Stimulated activated CD4-positive, alpha-beta T cell treated with anti-CD3 and anti-CD28 coated beads, Interleukin-2, amount 100 ng/mL, for 4 hours (primary cell): ENCODE results near the gene PAPPA2.
"Not testable (repeated sequence)": the region's sequence is repeated elsewhere in the genome, so short reads cannot be mapped to it uniquely, and the experiment has no call there.

Experiments used
- DNase-seq: peaks from one replicate; pipeline ENCODE4 v3.0.0-alpha.2; 2020; ENCODE audit warnings: low read depth

The PAPPA2 gene

GRCh38 chr1:176462674-176463378, at the start of gene PAPPA2:
Gene PAPPA2 (plus strand): TSS chr1:176463175. CDS start chr1:176556323, 93,148 bp downstream.
- no peak for DNase-seq

- DNase-seq: no peak
Observed at GRCh38 chr1:176416777-176417176, 46.2 kb upstream of the PAPPA2 start.

- DNase-seq: not testable (repeated sequence)
Observed at GRCh38 chr1:176419608-176420007, 43.4 kb upstream of the PAPPA2 start.

- no peak for DNase-seq
Observed at GRCh38 chr1:176434234-176434633, 28.7 kb upstream of the PAPPA2 start.

GRCh38 chr1:176436251-176436650, 26.7 kb upstream of the PAPPA2 start:
- no peak for DNase-seq

GRCh38 chr1:176440176-176440575, 22.8 kb upstream of the PAPPA2 start:
- no peak for DNase-seq

GRCh38 chr1:176444286-176444685, 18.7 kb upstream of the PAPPA2 start:
- DNase-seq: no peak

- DNase-seq: no peak
Observed at GRCh38 chr1:176445402-176445801, 17.6 kb upstream of the PAPPA2 start.

GRCh38 chr1:176448340-176448739, 14.6 kb upstream of the PAPPA2 start:
- DNase-seq: no peak

- no peak for DNase-seq
Observed at GRCh38 chr1:176450526-176450925, 12.4 kb upstream of the PAPPA2 start.

GRCh38 chr1:176451741-176452140, 11.2 kb upstream of the PAPPA2 start:
- DNase-seq: not testable (repeated sequence)

GRCh38 chr1:176456795-176457194, 6.2 kb upstream of the PAPPA2 start:
- no peak for DNase-seq

- DNase-seq: no peak
Observed at GRCh38 chr1:176460544-176461336, 2.2 kb upstream of the PAPPA2 start.

- DNase-seq: no peak
Observed at GRCh38 chr1:176461576-176461975, 1.4 kb upstream of the PAPPA2 start.

GRCh38 chr1:176466514-176466913, 3.5 kb downstream of the PAPPA2 start:
- no peak for DNase-seq

GRCh38 chr1:176469450-176470010, 6.6 kb downstream of the PAPPA2 start:
- no peak for DNase-seq

GRCh38 chr1:176471338-176472121, 8.6 kb downstream of the PAPPA2 start:
- DNase-seq: no peak

- DNase-seq: no peak
Observed at GRCh38 chr1:176479971-176480370, 17.0 kb downstream of the PAPPA2 start.

- no peak for DNase-seq
Observed at GRCh38 chr1:176480750-176481149, 17.8 kb downstream of the PAPPA2 start.

GRCh38 chr1:176485083-176485482, 22.1 kb downstream of the PAPPA2 start:
- no peak for DNase-seq

- no peak for DNase-seq
Observed at GRCh38 chr1:176494436-176494835, 31.5 kb downstream of the PAPPA2 start.

GRCh38 chr1:176499671-176500070, 36.7 kb downstream of the PAPPA2 start:
- DNase-seq: no peak
